Epithelial cell of esophagus (primary cell): Measurements from ENCODE around the gene HSPA1B.
A peak's percentile ranks its signal among the peaks of the same experiment; 100 is the strongest.

ENCODE experiments used
- DNase-seq: peaks from one replicate; pipeline ENCODE4 v3.0.0; 2010; ENCODE audit warnings: low read depth
- H3K4me3 ChIP-seq: 2 replicates; pipeline ENCODE4 v1.5.1; 2011; ENCODE audit warnings: mild to moderate bottlenecking, low read length, control low read depth
- CTCF ChIP-seq: IDR thresholded peaks from 2 replicates; pipeline ENCODE4 v1.5.1; 2011; ENCODE audit warnings: low read depth, mild to moderate bottlenecking, low read length, control low read depth, inconsistent platforms; ENCODE audit not compliant: insufficient read depth; ENCODE audit errors: missing control alignments

The HSPA1B gene

GRCh38 chr6:31870385-31870921 is 42.9 kb downstream of the HSPA1B start:
- H3K4me3 ChIP-seq, result no peak overlapping the region
- TF ChIP-seq CTCF, result peak; percentile 6
- DNase-seq, result no peak

- no peak for DNase-seq
- no peak for TF ChIP-seq CTCF
- H3K4me3 ChIP-seq, result no peak overlapping the region
Measured at GRCh38 chr6:31871046-31871659, 43.6 kb downstream of the HSPA1B start.

- no peak for TF ChIP-seq CTCF
- H3K4me3 ChIP-seq, result no peak overlapping the region
- DNase-seq, result peak; percentile 58
Measured at GRCh38 chr6:31874084-31874670, 46.6 kb downstream of the HSPA1B start.

- TF ChIP-seq CTCF, result no peak
- DNase-seq, result no peak
- H3K4me3 ChIP-seq, result no peak overlapping the region
Measured at GRCh38 chr6:31874836-31875572, 47.5 kb downstream of the HSPA1B start.

- DNase-seq, result no peak
- no peak for TF ChIP-seq CTCF
- no peak overlapping the region for H3K4me3 ChIP-seq
Measured at GRCh38 chr6:31875877-31876276, 48.3 kb downstream of the HSPA1B start.

GRCh38 chr6:31876357-31876756 is 48.8 kb downstream of the HSPA1B start:
- H3K4me3 ChIP-seq, result no peak overlapping the region
- no peak for DNase-seq
- TF ChIP-seq CTCF, result no peak
